Neural progenitor cell (in vitro differentiated cells): ENCODE measurements around the gene C15orf62.

Experiments
- EZH2phosphoT487 ChIP-seq: fragments of 200-600 bp; sonication (generic); IDR thresholded peaks from 2 replicates; pipeline ENCODE4 v1.6.1; 2017; ENCODE audit warnings: antibody characterized with exemption
- TF ChIP-seq, protein P1 (sequence below): fragments of 200-600 bp; sonication (generic); IDR thresholded peaks from 2 replicates; pipeline ENCODE4 v1.5.1; 2017; ENCODE audit warnings: antibody characterized with exemption, mild to moderate bottlenecking

DNA sequence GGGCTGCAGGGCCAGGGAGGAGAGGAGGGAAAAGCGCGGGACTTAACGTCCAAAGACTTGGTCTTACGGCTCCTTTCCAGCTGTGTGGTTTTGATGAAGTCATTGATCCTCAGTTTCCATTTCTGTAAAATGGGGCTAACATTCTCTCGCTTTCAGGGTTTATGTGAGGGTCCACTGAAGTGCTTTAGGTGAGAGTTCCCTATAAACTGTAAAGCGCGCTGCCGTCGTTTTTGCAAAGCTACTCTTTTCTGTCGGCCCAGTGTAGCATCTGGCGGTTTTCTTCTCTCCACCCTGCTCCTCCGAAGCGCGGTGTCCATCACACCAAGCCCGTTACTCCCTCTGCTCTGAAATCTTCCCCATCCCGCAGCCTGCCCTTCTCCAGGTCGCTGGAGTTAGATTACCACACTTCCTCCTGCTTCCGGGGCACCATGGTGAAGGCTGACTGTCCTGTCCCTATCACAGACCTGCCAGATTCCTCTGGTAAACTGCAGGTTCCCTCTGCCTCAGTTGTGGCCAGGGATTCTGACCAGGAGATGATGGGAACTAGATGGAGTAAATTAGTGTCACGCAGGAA, 38.2 kb downstream of the C15orf62 start:
- TF ChIP-seq, protein P1, sequence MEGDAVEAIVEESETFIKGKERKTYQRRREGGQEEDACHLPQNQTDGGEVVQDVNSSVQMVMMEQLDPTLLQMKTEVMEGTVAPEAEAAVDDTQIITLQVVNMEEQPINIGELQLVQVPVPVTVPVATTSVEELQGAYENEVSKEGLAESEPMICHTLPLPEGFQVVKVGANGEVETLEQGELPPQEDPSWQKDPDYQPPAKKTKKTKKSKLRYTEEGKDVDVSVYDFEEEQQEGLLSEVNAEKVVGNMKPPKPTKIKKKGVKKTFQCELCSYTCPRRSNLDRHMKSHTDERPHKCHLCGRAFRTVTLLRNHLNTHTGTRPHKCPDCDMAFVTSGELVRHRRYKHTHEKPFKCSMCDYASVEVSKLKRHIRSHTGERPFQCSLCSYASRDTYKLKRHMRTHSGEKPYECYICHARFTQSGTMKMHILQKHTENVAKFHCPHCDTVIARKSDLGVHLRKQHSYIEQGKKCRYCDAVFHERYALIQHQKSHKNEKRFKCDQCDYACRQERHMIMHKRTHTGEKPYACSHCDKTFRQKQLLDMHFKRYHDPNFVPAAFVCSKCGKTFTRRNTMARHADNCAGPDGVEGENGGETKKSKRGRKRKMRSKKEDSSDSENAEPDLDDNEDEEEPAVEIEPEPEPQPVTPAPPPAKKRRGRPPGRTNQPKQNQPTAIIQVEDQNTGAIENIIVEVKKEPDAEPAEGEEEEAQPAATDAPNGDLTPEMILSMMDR = no peak
- TF ChIP-seq EZH2phosphoT487 = no peak
